Measurements from ENCODE around the gene GJB2.

The GJB2 gene

GRCh38 chr13:20222553-20222952 is 29.8 kb upstream of the GJB2 start:
- H3K4me3 ChIP-seq: no peak overlapping the region
- H3K36me3 ChIP-seq (ENCODE audit: insufficient read depth, low read length): no peaks in the 10 kb centered on the region
- no peak overlapping the region for H3K27ac ChIP-seq
- DNase-seq (ENCODE audit: low read depth, low spot score): no peak
- no peak overlapping the region for H3K9ac ChIP-seq (ENCODE audit: insufficient read length)
- H3K9me3 ChIP-seq (ENCODE audit: low read depth, low read length): no peaks in the 10 kb centered on the region
- TF ChIP-seq EZH2 (IDR thresholded peaks at IDR 0.05) (no peak), FOXP2 (optimal IDR thresholded peaks at IDR 0.05; ENCODE audit: control extremely low read depth, extremely low read length, insufficient read depth) (no peak), POLR2AphosphoS5 (IDR thresholded peaks at IDR 0.05; ENCODE audit: borderline replicate concordance, low read depth, low read length) (no peak)

GRCh38 chr13:20221772-20222171 is 29.0 kb upstream of the GJB2 start:
- no peak overlapping the region for H3K4me3 ChIP-seq
- no peak for TF ChIP-seq FOXP2 (optimal IDR thresholded peaks at IDR 0.05; ENCODE audit: control extremely low read depth, extremely low read length, insufficient read depth)
- no peak for TF ChIP-seq EZH2 (IDR thresholded peaks at IDR 0.05)
- no peak for TF ChIP-seq POLR2AphosphoS5 (IDR thresholded peaks at IDR 0.05; ENCODE audit: borderline replicate concordance, low read depth, low read length)
- no peaks in the 10 kb centered on the region for H3K36me3 ChIP-seq (ENCODE audit: insufficient read depth, low read length)
- no peak overlapping the region for H3K9ac ChIP-seq (ENCODE audit: insufficient read length)
- H3K9me3 ChIP-seq (ENCODE audit: low read depth, low read length): no peaks in the 10 kb centered on the region
- H3K27ac ChIP-seq: no peak overlapping the region
- no peak for DNase-seq (ENCODE audit: low read depth, low spot score)

- TF ChIP-seq EZH2 (IDR thresholded peaks at IDR 0.05) (no peak), POLR2AphosphoS5 (IDR thresholded peaks at IDR 0.05; ENCODE audit: borderline replicate concordance, low read depth, low read length) (no peak), FOXP2 (optimal IDR thresholded peaks at IDR 0.05; ENCODE audit: control extremely low read depth, extremely low read length, insufficient read depth) (no peak)
- H3K27ac ChIP-seq: no peak overlapping the region
- no peaks in the 10 kb centered on the region for H3K9me3 ChIP-seq (ENCODE audit: low read depth, low read length)
- H3K4me3 ChIP-seq: no peak overlapping the region
- H3K36me3 ChIP-seq (ENCODE audit: insufficient read depth, low read length): no peaks in the 10 kb centered on the region
- no peak overlapping the region for H3K9ac ChIP-seq (ENCODE audit: insufficient read length)
- DNase-seq (ENCODE audit: low read depth, low spot score): no peak
Measured at GRCh38 chr13:20219577-20219976, 26.8 kb upstream of the GJB2 start.

GRCh38 chr13:20217168-20217567 is 24.4 kb upstream of the GJB2 start:
- DNase-seq (ENCODE audit: low read depth, low spot score): no peak
- no peak for TF ChIP-seq POLR2AphosphoS5 (IDR thresholded peaks at IDR 0.05; ENCODE audit: borderline replicate concordance, low read depth, low read length)
- TF ChIP-seq FOXP2 (optimal IDR thresholded peaks at IDR 0.05; ENCODE audit: control extremely low read depth, extremely low read length, insufficient read depth): no peak
- no peak for TF ChIP-seq EZH2 (IDR thresholded peaks at IDR 0.05)

GRCh38 chr13:20209948-20210347 is 17.2 kb upstream of the GJB2 start:
- no peak overlapping the region for H3K27ac ChIP-seq
- TF ChIP-seq EZH2 (IDR thresholded peaks at IDR 0.05): no peak
- no peak for TF ChIP-seq FOXP2 (optimal IDR thresholded peaks at IDR 0.05; ENCODE audit: control extremely low read depth, extremely low read length, insufficient read depth)
- TF ChIP-seq POLR2AphosphoS5 (IDR thresholded peaks at IDR 0.05; ENCODE audit: borderline replicate concordance, low read depth, low read length): no peak
- DNase-seq (ENCODE audit: low read depth, low spot score): no peak
- H3K9ac ChIP-seq (ENCODE audit: insufficient read length): no peak overlapping the region
- no peaks in the 10 kb centered on the region for H3K36me3 ChIP-seq (ENCODE audit: insufficient read depth, low read length)
- H3K9me3 ChIP-seq (ENCODE audit: low read depth, low read length): no peaks in the 10 kb centered on the region
- H3K4me3 ChIP-seq: no peak overlapping the region

More at GRCh38 chr13:20217168-20217567, 24.4 kb upstream of the GJB2 start:
- Histone ChIP-seq H3K36me3 (ENCODE audit: insufficient read depth, low read length) (no peaks in the 10 kb centered on the region), H3K27ac (no peak overlapping the region), H3K9me3 (ENCODE audit: low read depth, low read length) (no peaks in the 10 kb centered on the region), H3K4me3 (no peak overlapping the region), H3K9ac (ENCODE audit: insufficient read length) (no peak overlapping the region)

GRCh38 chr13:20206698-20207235 is 14.0 kb upstream of the GJB2 start:
- Histone ChIP-seq H3K36me3 (ENCODE audit: insufficient read depth, low read length) (no peaks in the 10 kb centered on the region), H3K9ac (ENCODE audit: insufficient read length) (no peak overlapping the region), H3K9me3 (ENCODE audit: low read depth, low read length) (no peaks in the 10 kb centered on the region), H3K4me3 (no peak overlapping the region), H3K27ac (no peak overlapping the region)
- TF ChIP-seq FOXP2 (optimal IDR thresholded peaks at IDR 0.05; ENCODE audit: control extremely low read depth, extremely low read length, insufficient read depth) (no peak), EZH2 (IDR thresholded peaks at IDR 0.05) (no peak), POLR2AphosphoS5 (IDR thresholded peaks at IDR 0.05; ENCODE audit: borderline replicate concordance, low read depth, low read length) (no peak)
- DNase-seq (ENCODE audit: low read depth, low spot score): no peak

- H3K9ac ChIP-seq (ENCODE audit: insufficient read length): no peak overlapping the region
- no peaks in the 10 kb centered on the region for H3K9me3 ChIP-seq (ENCODE audit: low read depth, low read length)
- no peaks in the 10 kb centered on the region for H3K36me3 ChIP-seq (ENCODE audit: insufficient read depth, low read length)
- H3K4me3 ChIP-seq: no peak overlapping the region
- no peak overlapping the region for H3K27ac ChIP-seq
- DNase-seq (ENCODE audit: low read depth, low spot score): no peak
- no peak for TF ChIP-seq EZH2 (IDR thresholded peaks at IDR 0.05)
- TF ChIP-seq FOXP2 (optimal IDR thresholded peaks at IDR 0.05; ENCODE audit: control extremely low read depth, extremely low read length, insufficient read depth): no peak
- no peak for TF ChIP-seq POLR2AphosphoS5 (IDR thresholded peaks at IDR 0.05; ENCODE audit: borderline replicate concordance, low read depth, low read length)
Measured at GRCh38 chr13:20206065-20206697, 13.4 kb upstream of the GJB2 start.

- no peak for DNase-seq (ENCODE audit: low read depth, low spot score)
- no peaks in the 10 kb centered on the region for H3K36me3 ChIP-seq (ENCODE audit: insufficient read depth, low read length)
Measured at GRCh38 chr13:20198781-20199180, 6.0 kb upstream of the GJB2 start.

More at GRCh38 chr13:20198781-20199180, 6.0 kb upstream of the GJB2 start:
- H3K4me3 ChIP-seq: no peak overlapping the region
- H3K27ac ChIP-seq: no peak overlapping the region
- TF ChIP-seq POLR2AphosphoS5 (IDR thresholded peaks at IDR 0.05; ENCODE audit: borderline replicate concordance, low read depth, low read length) (no peak), EZH2 (IDR thresholded peaks at IDR 0.05) (no peak), FOXP2 (optimal IDR thresholded peaks at IDR 0.05; ENCODE audit: control extremely low read depth, extremely low read length, insufficient read depth) (no peak)
- H3K9ac ChIP-seq (ENCODE audit: insufficient read length): no peak overlapping the region
- no peaks in the 10 kb centered on the region for H3K9me3 ChIP-seq (ENCODE audit: low read depth, low read length)

Data from SK-N-MC (cell line).